Gastrocnemius medialis (tissue), 4 donors: Measurements from ENCODE around the gene WASL. TPM values are rescaled to one million over a fixed set of nuclear protein-coding genes. Genes with fewer than 3 reads are reported as not detected.

Experiments used
- ATAC-seq, 2 donors: fragments of 150-250 bp; one replicate each; pipeline ENCODE4 v1.9.1; 2016
- DNase-seq, 2 donors: peaks; one replicate each; pipeline ENCODE4 v3.0.0-alpha.2; 2019
- H3K27ac ChIP-seq, 4 donors: fragments of 200-600 bp; sonication (generic); 1 replicate in 1 of 4; 2 replicates in 3 of 4; pipeline ENCODE4 v1.5.1; 2016 to 2018; ENCODE audit warnings: mild to moderate bottlenecking in 2 of 4, moderate library complexity in 1 of 4
- H3K27me3 ChIP-seq, 3 donors: fragments of 200-600 bp; sonication (generic) in 2 of 3; 1 replicate in 1 of 3; 2 replicates in 2 of 3; pipeline versions ENCODE4 v1.5.1 to v1.6.0; 2016 to 2019; ENCODE audit warnings: mild to moderate bottlenecking in 1 of 3, moderate library complexity in 1 of 3
- H3K36me3 ChIP-seq, 2 donors: fragments of 200-600 bp; sonication (generic) in 1 of 2; one replicate each; pipeline ENCODE4 v1.5.1; 2017 to 2018
- H3K4me1 ChIP-seq, 2 donors: fragments of 200-600 bp; sonication (generic) in 1 of 2; one replicate each; pipeline ENCODE4 v1.5.1; 2016 to 2017; ENCODE audit warnings: mild to moderate bottlenecking in 2 of 2
- H3K4me3 ChIP-seq, 4 donors: fragments of 200-600 bp; sonication (generic) in 3 of 4; 1 replicate in 1 of 4; 2 replicates in 3 of 4; pipeline ENCODE4 v1.5.1; 2016 to 2019; ENCODE audit warnings: mild to moderate bottlenecking in 2 of 4
- H3K9me3 ChIP-seq, 3 donors: fragments of 200-600 bp; sonication (generic) in 2 of 3; 1 replicate in 1 of 3; 2 replicates in 2 of 3; pipeline ENCODE4 v1.5.1; 2016 to 2019
- CTCF ChIP-seq, 5 experiments: fragments of 450-650 bp in 3 of 5; fragments of 200-600 bp in 2 of 5; sonication (generic) in 2 of 5; IDR thresholded peaks in 4 of 5; conservative IDR thresholded peaks in 1 of 5; 1 replicate in 4 of 5; 2 replicates in 1 of 5; pipeline ENCODE4 v1.5.1; 2016 to 2019; ENCODE audit warnings: antibody characterized with exemption in 5 of 5, mild to moderate bottlenecking in 3 of 5, moderate library complexity in 3 of 5
- POLR2A ChIP-seq, 2 donors: fragments of 450-650 bp; IDR thresholded peaks; one replicate each; pipeline ENCODE4 v1.6.1; 2017; ENCODE audit warnings: antibody characterized with exemption in 2 of 2, mild to moderate bottlenecking in 2 of 2, moderate library complexity in 2 of 2
- in situ Hi-C, 4 donors: fragments of 200-750 bp; cut with MboI; loops; one replicate each; pipeline versions ENCODE4 v1.15.0 to v1.8.0; 2017; ENCODE audit warnings: low sequenced_read_pairs in 4 of 4
- intact Hi-C: fragments of 100-400 bp; cut with DNase I; formaldehyde crosslinking; loops from one replicate; pipeline ENCODE4 v1.15.1; 2023; ENCODE audit warnings: low total_unique reads
- total RNA-seq, 4 donors: library from RNA; depleted of rRNA; stranded (reverse); fragments of >200 nt; gene quantifications; one replicate each; pipeline versions ENCODE4 v1.1.0 to v1.2.3, GENCODE V29; 2016

The WASL gene
- total RNA-seq, 4 donors from 2014 or later, result 29.0 to 40.4 (median 33.0) TPM

DNA sequence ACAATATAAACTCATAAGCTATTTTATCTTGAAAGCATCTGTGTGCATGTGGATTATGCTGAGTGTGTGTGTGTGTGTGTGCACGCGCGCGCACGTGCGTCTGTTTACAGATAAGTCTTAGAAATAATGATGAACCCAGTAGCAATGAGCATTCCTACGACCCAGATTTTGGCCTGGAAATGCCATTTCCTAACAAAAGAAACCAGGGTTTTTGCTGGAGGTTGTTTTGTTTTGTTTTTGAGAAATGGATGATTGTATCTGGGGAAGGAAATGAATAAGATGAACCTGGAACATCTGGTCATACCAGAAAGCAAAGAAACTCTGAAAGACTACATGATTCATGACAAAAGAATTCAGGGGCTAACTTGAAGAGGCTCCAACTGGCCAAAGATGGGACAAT lies 115.2 kb downstream of the WASL start:
- DNase-seq (no peak), ATAC-seq (no peak)
- Histone ChIP-seq H3K36me3 (no peaks in the 10 kb centered on the region), H3K4me1 (peaks cover 45 to 50% of the 10 kb centered on the region in 2 donors), H3K9me3 (no peaks in the 10 kb centered on the region), H3K27me3 (no peaks in the 10 kb centered on the region), H3K27ac (peak overlapping the region in 3 of 4 donors; percentile 40 to 67 (median 56)), H3K4me3 (no peak overlapping the region)
- in situ Hi-C loops (loop anchor here in 1 of 4 donors (10.0 kb wide), 1 partner anchor 71 kb away; no protein-coding TSS in a partner anchor), intact Hi-C loops (no loop called here)
- no peak for TF ChIP-seq POLR2A (IDR thresholded peaks at IDR 0.05)
- no peak for TF ChIP-seq CTCF (IDR thresholded peaks at IDR 0.05 in 4 of 5, conservative IDR thresholded peaks at IDR 0.05 in 1 of 5)

DNA sequence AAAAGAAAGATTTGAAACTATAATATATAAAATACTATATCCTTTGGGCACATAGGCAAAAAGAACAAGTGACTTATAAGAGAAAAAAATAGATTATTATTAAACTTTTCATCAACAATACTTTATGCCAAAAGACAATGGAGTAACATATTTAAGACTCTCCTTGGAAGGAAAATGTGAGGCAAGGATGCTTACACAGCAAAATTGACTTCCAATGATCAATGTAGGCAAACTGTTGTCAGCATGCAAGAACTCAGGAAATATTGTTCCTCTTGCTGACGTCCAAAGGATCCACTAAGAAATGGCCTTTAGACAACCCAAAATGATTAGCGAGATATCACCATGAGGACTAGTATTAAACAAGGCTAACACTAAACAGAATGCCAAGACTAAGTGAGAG lies 116.0 kb downstream of the WASL start:
- in situ Hi-C loops (loop anchor here in 1 of 4 donors (10.0 kb wide), 1 partner anchor 72 kb away; no protein-coding TSS in a partner anchor), intact Hi-C loops (no loop called here)
- no peak for DNase-seq
- no peaks in the 10 kb centered on the region for H3K36me3 ChIP-seq
- no peak for TF ChIP-seq POLR2A (IDR thresholded peaks at IDR 0.05)
- TF ChIP-seq CTCF (IDR thresholded peaks at IDR 0.05 in 4 of 5, conservative IDR thresholded peaks at IDR 0.05 in 1 of 5), result no peak
- peaks cover 49 to 52% of the 10 kb centered on the region in 2 donors for H3K4me1 ChIP-seq
- H3K9me3 ChIP-seq, result no peaks in the 10 kb centered on the region
- no peak overlapping the region for H3K4me3 ChIP-seq
- H3K27me3 ChIP-seq, result no peaks in the 10 kb centered on the region
- ATAC-seq, result no peak
- peak overlapping the region in 3 of 4 donors; percentile 40 to 67 (median 56) for H3K27ac ChIP-seq

Other genes with a start within 250 kb of the WASL start
- under 1 TPM in 3 of 4 donors, not detected in 1; 0.15 to 0.42 (median 0.26) TPM for gene IQUB, start 214.4 kb downstream of the WASL start, total RNA-seq
- gene NDUFA5, start 191.2 kb downstream of the WASL start, total RNA-seq, result 100 to 1,000 TPM in 3 of 4 donors, 10 to 100 TPM in 1; 82.8 to 148 (median 137) TPM
- 10 to 100 TPM in 2 of 4 donors, 1 to 10 TPM in 2; 5.3 to 26.0 (median 10.4) TPM for gene ASB15, start 147.2 kb downstream of the WASL start, total RNA-seq
- 100 to 1,000 TPM; 150 to 518 (median 314) TPM for gene LMOD2, start 93.1 kb downstream of the WASL start, total RNA-seq
- 10 to 100 TPM in 1 of 4 donors, 1 to 10 TPM in 2, under 1 TPM in 1; 0.73 to 11.0 (median 5.7) TPM for gene HYAL4, start 96.2 kb upstream of the WASL start, total RNA-seq
- not detected for gene SPAM1, start 176.2 kb upstream of the WASL start, total RNA-seq